Upper lobe of right lung (tissue), 1 donor: ENCODE results near the gene ZBTB16. TPM values are rescaled to one million over a fixed set of nuclear protein-coding genes. Genes with fewer than 3 reads are reported as not detected.

Experiments used
- ATAC-seq: fragments of 200-7000 bp; cut with Tn5 transposase; one replicate; pipeline ENCODE4 v1.9.1; 2020; ENCODE audit warnings: mild to moderate bottlenecking, moderate library complexity
- DNase-seq: peaks from one replicate; pipeline ENCODE4 v3.0.0-alpha.2; 2020
- H3K27ac ChIP-seq: fragments of 200-600 bp; one replicate; pipeline ENCODE4 v1.8.0; 2022
- H3K27me3 ChIP-seq: fragments of 200-600 bp; one replicate; pipeline ENCODE4 v1.8.0; 2022; ENCODE audit warnings: mild to moderate bottlenecking
- H3K36me3 ChIP-seq: fragments of 200-600 bp; one replicate; pipeline ENCODE4 v1.8.0; 2022
- H3K4me1 ChIP-seq: fragments of 200-600 bp; one replicate; pipeline ENCODE4 v1.8.0; 2022
- H3K4me3 ChIP-seq: fragments of 200-600 bp; one replicate; pipeline ENCODE4 v1.8.0; 2022; ENCODE audit warnings: mild to moderate bottlenecking
- H3K9me3 ChIP-seq: fragments of 200-600 bp; one replicate; pipeline ENCODE4 v1.8.0; 2022
- intact Hi-C: fragments of 100-400 bp; cut with DNase I; formaldehyde crosslinking; loops from one replicate; pipeline ENCODE4 v1.11.0; 2022
- total RNA-seq: library from RNA; stranded (reverse); fragmentation: NEBNext Ultra II Directional; extraction: Animal tissue kit (Norgen Biotek cat#: 25700); gene quantifications from one replicate; pipeline ENCODE4 v1.2.1, GENCODE V29; 2021
- TF ChIP-seq, protein P1 (sequence below): fragments of 200-600 bp; IDR thresholded peaks from one replicate; pipeline ENCODE4 v1.8.0; 2022; ENCODE audit warnings: antibody characterized with exemption
- donor health status: DM: no; HTN: yes; CAD: no; lungs with severe emphysema.

ZBTB16 gene
- total RNA-seq, 1 donor from 2014 or later, result 221 TPM

DNA sequence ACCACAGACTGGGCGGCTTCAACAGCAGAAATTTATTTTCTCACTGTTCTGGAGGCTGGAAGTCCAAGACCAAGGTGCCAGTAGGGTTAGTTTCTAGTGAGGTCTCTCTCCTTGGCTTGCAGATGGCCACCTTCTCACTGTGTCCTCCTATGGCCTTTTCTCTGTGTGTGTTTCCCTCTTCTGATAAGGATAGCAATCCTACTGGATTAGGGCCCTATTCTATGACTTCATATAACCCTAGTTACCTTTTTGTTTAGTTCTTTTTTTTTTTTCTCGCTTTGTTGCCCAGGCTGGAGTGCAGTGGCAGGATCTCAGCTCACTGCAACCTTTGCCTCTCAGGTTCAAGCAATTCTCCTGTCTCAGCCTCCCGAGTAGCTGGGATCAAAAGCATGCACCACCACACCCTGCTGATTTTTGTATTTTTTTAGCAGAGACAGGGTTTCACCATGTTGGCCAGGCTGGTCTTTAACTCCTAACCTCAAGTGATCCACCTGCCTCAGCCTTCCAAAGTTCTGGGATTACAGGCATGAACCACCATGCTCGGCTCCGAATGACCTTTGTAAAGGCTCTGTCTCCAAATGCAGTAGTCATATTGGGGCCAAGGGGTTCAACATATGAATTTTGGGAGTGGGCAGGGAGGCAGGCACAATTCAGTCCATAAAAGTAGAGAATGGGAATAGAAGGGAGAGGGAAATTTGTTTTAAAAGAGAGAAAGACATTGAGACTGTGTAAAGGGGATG, 211.2 kb downstream of the ZBTB16 start:
- H3K4me3 ChIP-seq, result no peak overlapping the region
- H3K36me3 ChIP-seq, result no peaks in the 10 kb centered on the region
- intact Hi-C loops, result no loop called here
- no peak overlapping the region for H3K27ac ChIP-seq
- TF ChIP-seq, protein P1, sequence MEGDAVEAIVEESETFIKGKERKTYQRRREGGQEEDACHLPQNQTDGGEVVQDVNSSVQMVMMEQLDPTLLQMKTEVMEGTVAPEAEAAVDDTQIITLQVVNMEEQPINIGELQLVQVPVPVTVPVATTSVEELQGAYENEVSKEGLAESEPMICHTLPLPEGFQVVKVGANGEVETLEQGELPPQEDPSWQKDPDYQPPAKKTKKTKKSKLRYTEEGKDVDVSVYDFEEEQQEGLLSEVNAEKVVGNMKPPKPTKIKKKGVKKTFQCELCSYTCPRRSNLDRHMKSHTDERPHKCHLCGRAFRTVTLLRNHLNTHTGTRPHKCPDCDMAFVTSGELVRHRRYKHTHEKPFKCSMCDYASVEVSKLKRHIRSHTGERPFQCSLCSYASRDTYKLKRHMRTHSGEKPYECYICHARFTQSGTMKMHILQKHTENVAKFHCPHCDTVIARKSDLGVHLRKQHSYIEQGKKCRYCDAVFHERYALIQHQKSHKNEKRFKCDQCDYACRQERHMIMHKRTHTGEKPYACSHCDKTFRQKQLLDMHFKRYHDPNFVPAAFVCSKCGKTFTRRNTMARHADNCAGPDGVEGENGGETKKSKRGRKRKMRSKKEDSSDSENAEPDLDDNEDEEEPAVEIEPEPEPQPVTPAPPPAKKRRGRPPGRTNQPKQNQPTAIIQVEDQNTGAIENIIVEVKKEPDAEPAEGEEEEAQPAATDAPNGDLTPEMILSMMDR, result no peak
- no peaks in the 10 kb centered on the region for H3K27me3 ChIP-seq
- H3K4me1 ChIP-seq, result no peaks in the 10 kb centered on the region
- no peaks in the 10 kb centered on the region for H3K9me3 ChIP-seq
- ATAC-seq, result no peak
- DNase-seq, result no peak

- Histone ChIP-seq H3K9me3 (no peaks in the 10 kb centered on the region), H3K4me1 (no peaks in the 10 kb centered on the region), H3K36me3 (no peaks in the 10 kb centered on the region), H3K4me3 (no peak overlapping the region), H3K27me3 (no peaks in the 10 kb centered on the region), H3K27ac (no peak overlapping the region)
- intact Hi-C loops, result no loop called here
- TF ChIP-seq, protein P1, result no peak
- DNase-seq (no peak), ATAC-seq (no peak)
These were observed 211.8 kb downstream of the ZBTB16 start for GRCh38 chr11:114271316-114271715.

DNA sequence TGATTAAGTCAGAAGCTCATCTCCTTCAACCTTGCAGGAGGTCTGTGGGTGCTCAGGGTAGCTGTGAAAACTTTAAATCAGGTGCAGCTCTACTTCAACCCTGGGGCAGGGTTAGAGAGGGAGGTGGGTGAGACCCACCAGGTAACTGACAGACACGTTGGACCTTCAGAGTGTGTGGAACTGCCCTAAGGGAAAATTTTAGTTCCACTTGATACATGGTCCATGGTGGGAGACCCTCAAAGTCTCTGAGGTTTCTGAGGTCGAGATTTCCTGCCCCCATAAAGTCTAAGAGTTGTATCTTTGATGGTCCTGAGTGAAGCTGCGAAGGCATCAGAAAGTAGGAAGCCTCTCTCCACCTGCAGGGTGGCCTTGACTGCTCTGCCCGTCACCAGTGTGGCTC, 212.8 kb downstream of the ZBTB16 start:
- no peak for DNase-seq
- intact Hi-C loops, result no loop called here

GRCh38 chr11:114273071-114273470, 213.6 kb downstream of the ZBTB16 start:
- intact Hi-C loops, result no loop called here
- H3K4me1 ChIP-seq, result no peaks in the 10 kb centered on the region
- no peaks in the 10 kb centered on the region for H3K27me3 ChIP-seq
- H3K4me3 ChIP-seq, result no peak overlapping the region
- DNase-seq (no peak), ATAC-seq (no peak)
- no peaks in the 10 kb centered on the region for H3K9me3 ChIP-seq
- H3K36me3 ChIP-seq, result no peaks in the 10 kb centered on the region
- TF ChIP-seq, protein P1, result no peak
- no peak overlapping the region for H3K27ac ChIP-seq

More for the DNA sequence above, 212.8 kb downstream of the ZBTB16 start:
- Histone ChIP-seq H3K27ac (no peak overlapping the region), H3K4me1 (no peaks in the 10 kb centered on the region), H3K9me3 (no peaks in the 10 kb centered on the region), H3K4me3 (no peak overlapping the region), H3K36me3 (no peaks in the 10 kb centered on the region), H3K27me3 (no peaks in the 10 kb centered on the region)
- ATAC-seq, result no peak
- TF ChIP-seq, protein P1, result no peak

DNA sequence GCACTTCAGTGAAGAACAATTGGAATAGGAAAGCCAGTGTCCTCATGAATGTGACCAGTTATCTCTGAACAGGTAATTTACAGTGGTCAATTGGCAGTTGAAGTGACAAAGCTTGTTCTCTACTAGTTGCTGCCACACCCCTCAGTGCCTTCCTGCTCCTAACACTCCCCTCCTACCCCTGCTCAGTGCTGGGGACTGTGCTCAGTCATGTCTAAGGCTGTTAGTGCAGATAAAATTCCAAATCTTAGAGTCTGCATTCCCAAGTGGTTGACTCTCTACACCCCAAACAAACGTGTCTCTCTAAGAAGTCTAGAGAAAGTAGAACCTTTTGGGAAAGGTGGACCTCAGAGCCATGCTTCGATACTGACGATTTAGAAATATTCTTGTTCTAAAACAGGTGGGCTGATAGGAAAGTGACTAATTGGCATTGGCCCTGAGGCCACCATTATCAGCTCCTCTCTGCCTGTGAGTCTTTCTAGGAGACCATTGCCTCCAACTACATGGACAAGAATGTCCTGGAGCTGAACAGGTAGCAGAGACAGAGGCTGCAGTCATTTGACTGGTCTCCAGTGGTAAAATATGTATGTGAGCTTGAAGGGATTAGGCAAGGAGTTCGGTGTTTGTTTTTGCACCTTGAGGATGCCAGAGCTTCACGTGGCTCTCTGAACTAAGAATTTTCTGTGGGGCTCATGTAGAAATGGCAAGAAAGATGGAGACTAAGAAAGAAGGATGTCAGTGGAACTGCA, 214.6 kb downstream of the ZBTB16 start:
- Histone ChIP-seq H3K36me3 (no peaks in the 10 kb centered on the region), H3K9me3 (no peaks in the 10 kb centered on the region), H3K27ac (no peak overlapping the region), H3K27me3 (no peaks in the 10 kb centered on the region), H3K4me3 (no peak overlapping the region), H3K4me1 (no peaks in the 10 kb centered on the region)
- intact Hi-C loops, result no loop called here
- TF ChIP-seq, protein P1, result no peak
- ATAC-seq (no peak), DNase-seq (no peak)
